Kidney tubule cell (primary cell): ENCODE results near the gene BANF2.
"Not testable (repeated sequence)": the region's sequence is repeated elsewhere in the genome, so short reads cannot be mapped to it uniquely, and the experiment has no call there.

Source experiments
- DNase-seq: peaks from one replicate; pipeline ENCODE4 v3.0.0-alpha.2; 2018; ENCODE audit warnings: low spot score

BANF2 gene

DNA sequence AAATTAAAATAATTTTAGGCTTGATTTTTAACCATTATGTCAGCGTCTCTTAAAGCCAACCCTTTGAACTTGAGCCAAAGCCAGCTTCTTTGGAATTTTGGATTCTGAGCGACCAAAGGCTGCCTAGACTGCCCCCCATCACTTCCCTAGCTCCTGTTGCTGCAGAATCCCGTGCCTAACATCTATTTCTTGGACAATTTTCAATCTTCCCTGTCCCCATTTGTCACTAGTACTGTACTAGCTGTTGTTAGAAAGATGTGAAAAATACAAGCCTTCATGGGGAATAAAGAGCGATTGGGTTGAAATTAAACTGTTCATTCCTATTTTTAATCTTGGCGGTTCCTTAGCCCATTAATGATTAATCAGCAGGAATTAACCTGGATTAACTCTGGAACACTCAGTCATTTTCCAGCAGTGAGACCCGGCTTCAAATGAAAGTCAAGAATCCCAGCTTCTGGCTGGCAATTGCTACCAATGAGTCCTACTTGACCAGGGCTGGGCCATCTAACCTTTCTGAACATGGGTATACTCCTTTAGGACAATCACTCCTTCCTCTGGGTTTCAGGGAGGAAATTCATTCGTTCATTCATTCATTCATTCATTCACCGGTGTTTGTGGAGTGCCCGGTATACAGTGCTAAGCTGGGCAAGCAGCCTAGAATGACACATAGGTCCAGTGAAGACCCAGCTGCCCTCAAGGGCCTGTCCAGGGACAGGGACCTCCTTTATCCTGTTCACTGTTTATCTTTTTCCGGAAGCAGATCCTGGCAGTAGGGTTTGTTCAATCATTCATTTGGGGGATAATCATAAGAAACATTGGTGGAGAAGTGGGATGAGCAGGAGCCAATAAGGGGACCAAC, 16.3 kb upstream of the BANF2 start:
- no peak for DNase-seq

GRCh38 chr20:17684077-17684888, 15.5 kb upstream of the BANF2 start:
- no peak for DNase-seq

GRCh38 chr20:17685168-17685567, 14.6 kb upstream of the BANF2 start:
- no peak for DNase-seq

DNA sequence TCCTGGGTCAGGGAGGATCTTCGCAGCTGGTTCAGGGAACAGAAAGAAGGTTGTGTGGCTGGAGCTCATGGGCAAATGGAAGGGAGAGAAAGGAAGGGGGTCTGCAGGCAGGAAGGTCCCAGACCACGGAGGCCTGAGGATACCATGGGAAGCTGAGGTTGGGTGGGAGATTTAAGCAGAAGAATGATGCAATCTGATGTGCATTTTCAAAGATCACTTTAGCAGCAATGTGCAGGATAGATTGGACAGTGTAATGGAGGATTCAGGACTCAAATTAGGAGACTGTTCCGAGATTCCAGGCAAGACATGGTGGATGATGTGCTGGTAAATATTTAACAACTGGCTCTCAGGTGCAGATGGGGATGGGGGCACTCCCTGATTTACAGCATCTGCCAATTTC, 12.0 kb upstream of the BANF2 start:
- no peak for DNase-seq

DNA sequence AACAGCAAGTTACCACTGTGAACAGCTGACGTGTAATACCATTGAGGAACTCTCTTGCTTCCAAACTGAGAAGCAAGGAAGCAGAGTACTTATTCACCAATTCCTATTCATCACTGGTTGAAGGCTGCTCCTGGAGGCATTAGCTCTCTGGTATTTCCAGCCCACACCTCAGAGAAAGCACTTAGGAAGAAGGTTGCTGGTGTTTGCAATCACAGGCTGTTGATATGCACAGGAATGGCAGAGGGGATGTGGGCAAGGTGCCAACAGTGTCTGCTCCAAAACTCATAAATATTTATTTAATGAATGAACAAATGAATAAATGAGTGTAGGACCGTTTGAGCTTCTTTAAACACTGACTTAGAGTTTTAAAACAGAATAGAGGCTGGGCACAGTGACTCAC, 10.8 kb upstream of the BANF2 start:
- DNase-seq: peak; percentile 33

GRCh38 chr20:17690144-17690543, 9.6 kb upstream of the BANF2 start:
- DNase-seq: no peak

DNA sequence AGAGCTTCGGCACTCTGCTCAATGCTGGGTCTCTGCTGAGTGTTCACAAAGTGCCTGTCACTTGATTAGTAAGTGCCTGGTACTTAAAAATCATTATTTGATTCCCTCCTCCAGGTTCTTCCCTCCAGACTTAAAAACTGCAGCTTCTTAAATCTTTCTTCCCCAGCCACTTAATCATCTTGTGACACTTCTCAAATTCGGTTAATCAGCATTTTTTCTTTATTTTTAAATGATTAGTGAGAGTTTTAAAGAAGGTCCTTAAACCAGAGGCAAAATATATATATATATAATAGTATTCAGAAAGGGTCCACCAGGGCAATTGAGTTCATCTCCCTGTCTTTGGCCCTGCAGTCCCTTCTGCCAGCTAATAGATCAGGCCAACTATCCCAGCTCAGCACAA, 8.0 kb upstream of the BANF2 start:
- DNase-seq: no peak

- no peak for DNase-seq
Observed at GRCh38 chr20:17693444-17694001, 6.2 kb upstream of the BANF2 start.

DNA sequence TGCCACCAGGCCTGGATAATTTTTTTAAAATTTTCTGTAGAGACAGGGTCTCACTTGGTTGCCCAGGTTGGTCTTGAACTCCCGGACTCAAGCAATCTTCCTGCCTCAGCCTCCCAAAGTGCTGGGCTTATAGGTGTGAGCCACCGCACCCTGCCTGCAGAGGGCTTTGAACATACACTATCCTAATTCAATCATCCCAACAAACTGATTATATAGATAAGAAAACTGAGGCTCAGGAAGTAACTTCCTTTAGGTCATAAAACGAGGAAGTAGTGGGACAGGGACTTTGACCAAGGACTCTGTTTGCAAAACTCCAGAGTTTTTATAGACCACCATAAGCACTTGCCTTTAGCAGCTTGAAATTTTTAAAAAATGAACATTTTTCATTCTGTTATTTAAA, 5.0 kb upstream of the BANF2 start:
- DNase-seq: no peak

- no peak for DNase-seq
Observed at GRCh38 chr20:17696287-17696686, 3.5 kb upstream of the BANF2 start.

- no peak for DNase-seq
Observed at GRCh38 chr20:17697171-17697570, 2.6 kb upstream of the BANF2 start.

- DNase-seq: no peak
Observed at GRCh38 chr20:17698384-17698783, 1.4 kb upstream of the BANF2 start.

GRCh38 chr20:17700637-17701036, 871 bp downstream of the BANF2 start:
- DNase-seq: no peak

DNA sequence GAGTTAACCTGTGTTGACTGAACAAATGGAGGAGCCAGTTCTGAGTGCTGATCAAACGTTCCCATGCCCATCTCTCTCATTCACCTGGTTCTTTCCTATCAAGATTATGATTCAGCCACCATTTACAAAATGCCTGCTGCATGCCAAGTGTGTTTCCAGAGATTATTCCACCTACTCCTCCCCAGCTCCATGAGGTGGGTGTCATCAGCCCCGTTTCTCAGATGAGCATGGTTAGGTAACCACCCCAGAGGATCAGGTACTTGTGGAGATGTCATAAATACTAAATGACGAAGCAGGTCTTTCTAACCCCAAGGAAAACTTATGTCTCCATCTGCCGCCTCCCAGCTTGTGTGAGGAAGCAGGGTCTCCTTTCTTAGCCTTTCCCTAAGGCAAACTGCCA, 2.1 kb downstream of the BANF2 start:
- no peak for DNase-seq

DNA sequence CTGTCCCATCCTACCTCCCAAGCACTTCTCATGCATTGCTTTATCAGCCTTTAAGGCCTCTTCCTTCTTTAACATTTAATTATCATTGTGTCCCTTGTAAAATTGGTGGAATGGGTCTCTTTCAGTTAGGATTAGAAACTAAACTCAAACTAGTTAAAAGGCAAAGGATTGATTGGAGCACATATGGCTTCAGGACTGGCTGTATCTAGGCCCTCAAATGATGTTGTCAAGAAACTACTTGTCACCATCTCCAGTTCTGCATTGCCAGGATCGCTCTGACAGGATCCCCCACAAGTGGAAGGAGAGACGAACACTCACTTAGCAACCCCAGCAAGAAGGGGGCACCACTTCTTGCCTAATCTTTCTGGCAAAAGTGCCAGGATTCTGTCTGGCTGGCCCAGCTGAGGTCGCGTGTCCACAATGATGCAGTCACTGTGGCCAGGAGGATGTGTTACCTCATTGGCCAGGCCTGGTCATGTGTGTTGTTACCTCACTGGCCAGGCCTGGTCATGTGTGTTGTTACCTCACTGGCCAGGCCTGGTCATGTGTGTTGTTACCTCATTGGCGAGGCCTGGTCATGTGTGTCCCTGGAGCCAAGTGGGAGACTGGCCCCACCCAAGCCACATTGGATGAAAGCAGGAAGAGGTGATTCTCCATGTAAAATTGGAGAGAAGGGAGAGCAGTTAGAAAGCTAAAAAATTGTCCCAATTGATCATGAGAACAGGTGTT, 5.0 kb downstream of the BANF2 start:
- DNase-seq: no peak

DNA sequence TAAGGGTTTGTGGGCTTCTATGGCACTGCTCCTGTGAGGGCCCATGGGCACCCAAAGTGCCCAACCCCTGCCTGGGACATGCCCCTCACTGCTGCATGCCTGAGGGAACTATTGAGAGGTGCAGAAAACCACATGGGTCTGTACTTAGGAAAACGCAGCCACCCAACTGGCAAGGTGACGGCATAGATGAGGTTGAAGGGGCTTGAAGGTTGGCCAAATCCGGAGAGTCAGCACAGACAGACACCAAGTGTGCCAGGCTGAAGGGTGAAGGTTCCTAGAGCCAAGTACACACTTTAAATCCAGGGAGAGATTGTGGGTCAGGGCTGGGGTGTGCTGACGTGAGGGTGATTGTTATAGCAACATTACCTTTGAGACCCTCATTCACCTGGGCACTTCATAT, 6.2 kb downstream of the BANF2 start:
- no peak for DNase-seq

- DNase-seq: no peak
Observed at GRCh38 chr20:17706632-17707031, 6.9 kb downstream of the BANF2 start.

GRCh38 chr20:17707951-17708350, 8.2 kb downstream of the BANF2 start:
- not testable (repeated sequence) for DNase-seq

DNA sequence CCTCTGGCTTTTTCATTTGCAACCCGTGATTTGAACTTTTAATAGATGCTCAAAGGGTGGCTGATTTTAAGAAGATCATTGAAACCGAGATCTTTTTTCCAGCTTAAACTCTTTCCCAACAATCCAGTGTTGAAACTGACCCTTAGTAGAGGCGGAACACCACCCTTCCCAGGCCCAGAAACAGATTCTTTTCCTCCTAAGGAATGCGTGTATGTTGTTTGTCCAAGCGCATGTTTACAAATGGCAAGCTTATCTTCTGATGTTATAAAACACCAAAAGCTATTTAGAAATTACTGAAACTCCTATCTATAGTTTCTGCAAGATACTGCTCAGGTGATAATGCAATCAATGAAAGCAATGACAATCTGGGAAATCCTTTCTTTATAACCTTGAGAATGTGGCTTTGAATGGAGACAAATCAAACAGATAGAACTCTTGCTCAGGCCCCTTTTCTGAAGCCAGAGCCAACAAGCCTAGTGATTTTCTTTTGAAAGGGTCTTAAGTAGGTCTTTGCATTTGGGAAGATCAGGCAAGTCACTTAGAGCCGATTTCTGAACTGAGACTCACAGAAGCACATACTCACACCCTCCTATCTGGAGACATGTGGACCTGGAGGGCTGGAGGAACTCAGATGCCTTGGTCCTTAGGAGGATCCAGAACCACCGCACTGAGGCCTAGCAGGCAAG, 9.1 kb downstream of the BANF2 start:
- DNase-seq: no peak

- DNase-seq: peak; percentile 17
Observed at GRCh38 chr20:17709361-17710293, 9.9 kb downstream of the BANF2 start.
